AG08395 (cell line): ENCODE data around the gene FRMD4A.

Experiments
- DNase-seq: peaks from one replicate; pipeline ENCODE4 v3.0.0; 2012; ENCODE audit warnings: mixed read lengths, low spot score

Gene FRMD4A

GRCh38 chr10:14330388-14331061 is at the start of gene FRMD4A:
Gene FRMD4A, minus strand, starts transcription at chr10:14330924.
- no peak for DNase-seq

GRCh38 chr10:14379556-14380280 is 49.0 kb upstream of the FRMD4A start:
- DNase-seq = no peak

GRCh38 chr10:14378387-14378960 is 47.8 kb upstream of the FRMD4A start:
- no peak for DNase-seq

- DNase-seq = no peak
These were observed 47.0 kb upstream of the FRMD4A start for GRCh38 chr10:14377591-14378175.

- peak; percentile 33 for DNase-seq
These were observed 44.2 kb upstream of the FRMD4A start for GRCh38 chr10:14374745-14375445.

GRCh38 chr10:14372606-14373005 is 41.9 kb upstream of the FRMD4A start:
- DNase-seq = no peak

GRCh38 chr10:14371581-14371980 is 40.9 kb upstream of the FRMD4A start:
- DNase-seq = no peak

- DNase-seq = no peak
These were observed 40.2 kb upstream of the FRMD4A start for GRCh38 chr10:14370894-14371293.

- no peak for DNase-seq
These were observed 39.2 kb upstream of the FRMD4A start for GRCh38 chr10:14369906-14370305.

GRCh38 chr10:14366760-14367159 is 36.0 kb upstream of the FRMD4A start:
- peak; percentile 26 for DNase-seq

GRCh38 chr10:14365266-14365665 is 34.5 kb upstream of the FRMD4A start:
- DNase-seq = no peak

- peak; percentile 27 for DNase-seq
These were observed 31.4 kb upstream of the FRMD4A start for GRCh38 chr10:14362104-14362503.

- no peak for DNase-seq
These were observed 30.2 kb upstream of the FRMD4A start for GRCh38 chr10:14360961-14361360.

- DNase-seq = no peak
These were observed 29.8 kb upstream of the FRMD4A start for GRCh38 chr10:14360515-14360914.

GRCh38 chr10:14358886-14359573 is 28.3 kb upstream of the FRMD4A start:
- DNase-seq = no peak

GRCh38 chr10:14356921-14357320 is 26.2 kb upstream of the FRMD4A start:
- peak; percentile 57 for DNase-seq

- DNase-seq = no peak
These were observed 25.0 kb upstream of the FRMD4A start for GRCh38 chr10:14355750-14356149.

- DNase-seq = no peak
These were observed 22.7 kb upstream of the FRMD4A start for GRCh38 chr10:14353291-14353913.

- DNase-seq = no peak
These were observed 19.3 kb upstream of the FRMD4A start for GRCh38 chr10:14350006-14350405.

- no peak for DNase-seq
These were observed 18.4 kb upstream of the FRMD4A start for GRCh38 chr10:14349081-14349480.

GRCh38 chr10:14345262-14345661 is 14.5 kb upstream of the FRMD4A start:
- DNase-seq = no peak
